WTC11 (cell line): ENCODE measurements around the gene MAST4.
"Not testable (repeated sequence)": the region's sequence is repeated elsewhere in the genome, so short reads cannot be mapped to it uniquely, and the experiment has no call there.

ENCODE experiments used
- ATF2 ChIP-seq: sonication (generic); formaldehyde crosslinking; IDR thresholded peaks from 2 replicates; pipeline ENCODE4 v1.8.1; 2022; ENCODE audit warnings: low read depth, missing genetic modification reagents, borderline replicate concordance
- ATF6 ChIP-seq: sonication (generic); formaldehyde crosslinking; IDR thresholded peaks from 2 replicates; pipeline ENCODE4 v1.8.1; 2023; ENCODE audit warnings: mild to moderate bottlenecking, missing genetic modification reagents
- CBFB ChIP-seq: sonication (generic); formaldehyde crosslinking; IDR thresholded peaks from 2 replicates; pipeline ENCODE4 v1.8.1; 2022; ENCODE audit warnings: mild to moderate bottlenecking, low read depth, missing genetic modification reagents
- CREM ChIP-seq: sonication (generic); formaldehyde crosslinking; IDR thresholded peaks from 2 replicates; pipeline ENCODE4 v1.8.1; 2022; ENCODE audit warnings: mild to moderate bottlenecking, missing genetic modification reagents, moderate library complexity
- CTCF ChIP-seq: fragments of 200-600 bp; IDR thresholded peaks from 2 replicates; pipeline ENCODE4 v1.8.0; 2022; ENCODE audit warnings: antibody characterized with exemption
- MXD4 ChIP-seq: fragments of 250-450 bp; sonication (Bioruptor Pico); IDR thresholded peaks from 2 replicates; pipeline ENCODE4 v1.8.0; 2021; ENCODE audit warnings: mild to moderate bottlenecking, moderate library complexity, borderline replicate concordance
- NFYB ChIP-seq: sonication (generic); formaldehyde crosslinking; conservative IDR thresholded peaks from 2 replicates; pipeline ENCODE4 v1.8.0; 2022; ENCODE audit warnings: low read depth, missing genetic modification reagents
- TCF7 ChIP-seq: sonication (generic); formaldehyde crosslinking; IDR thresholded peaks from 2 replicates; pipeline ENCODE4 v1.8.0; 2022; ENCODE audit warnings: mild to moderate bottlenecking, low read depth, missing genetic modification reagents, moderate library complexity
- USF2 ChIP-seq: sonication (generic); formaldehyde crosslinking; IDR thresholded peaks from 2 replicates; pipeline ENCODE4 v1.8.1; 2023; ENCODE audit warnings: mild to moderate bottlenecking, missing genetic modification reagents, moderate library complexity
- ZNF423 ChIP-seq: fragments of 250-450 bp; sonication (Bioruptor Pico); IDR thresholded peaks from 2 replicates; pipeline ENCODE4 v2.1.2; 2022; ENCODE audit warnings: mild to moderate bottlenecking, moderate library complexity
- ZNF425 ChIP-seq: fragments of 250-450 bp; sonication (Bioruptor Pico); conservative IDR thresholded peaks from 2 replicates; pipeline ENCODE4 v1.9.0; 2021; ENCODE audit warnings: mild to moderate bottlenecking
- TF ChIP-seq, protein P1 (sequence below): sonication (generic); formaldehyde crosslinking; IDR thresholded peaks from 2 replicates; pipeline ENCODE4 v1.8.1; 2023; ENCODE audit warnings: mild to moderate bottlenecking, missing genetic modification reagents, borderline replicate concordance
- TF ChIP-seq, protein P2 (sequence below): sonication (generic); formaldehyde crosslinking; IDR thresholded peaks from 2 replicates; pipeline ENCODE4 v1.8.1; 2022; ENCODE audit warnings: low read depth, mild to moderate bottlenecking, moderate library complexity, missing genetic modification reagents, borderline replicate concordance

- TF ChIP-seq NFYB (CRISPR knock-in tag); CBFB (CRISPR knock-in tag); CTCF; ZNF423; ATF6 (CRISPR knock-in tag); CREM (CRISPR knock-in tag); ZNF425 (CRISPR knock-in tag); ATF2 (CRISPR knock-in tag); USF2 (CRISPR knock-in tag); TCF7 (CRISPR knock-in tag); MXD4: not testable (repeated sequence)
- TF ChIP-seq, protein P1, sequence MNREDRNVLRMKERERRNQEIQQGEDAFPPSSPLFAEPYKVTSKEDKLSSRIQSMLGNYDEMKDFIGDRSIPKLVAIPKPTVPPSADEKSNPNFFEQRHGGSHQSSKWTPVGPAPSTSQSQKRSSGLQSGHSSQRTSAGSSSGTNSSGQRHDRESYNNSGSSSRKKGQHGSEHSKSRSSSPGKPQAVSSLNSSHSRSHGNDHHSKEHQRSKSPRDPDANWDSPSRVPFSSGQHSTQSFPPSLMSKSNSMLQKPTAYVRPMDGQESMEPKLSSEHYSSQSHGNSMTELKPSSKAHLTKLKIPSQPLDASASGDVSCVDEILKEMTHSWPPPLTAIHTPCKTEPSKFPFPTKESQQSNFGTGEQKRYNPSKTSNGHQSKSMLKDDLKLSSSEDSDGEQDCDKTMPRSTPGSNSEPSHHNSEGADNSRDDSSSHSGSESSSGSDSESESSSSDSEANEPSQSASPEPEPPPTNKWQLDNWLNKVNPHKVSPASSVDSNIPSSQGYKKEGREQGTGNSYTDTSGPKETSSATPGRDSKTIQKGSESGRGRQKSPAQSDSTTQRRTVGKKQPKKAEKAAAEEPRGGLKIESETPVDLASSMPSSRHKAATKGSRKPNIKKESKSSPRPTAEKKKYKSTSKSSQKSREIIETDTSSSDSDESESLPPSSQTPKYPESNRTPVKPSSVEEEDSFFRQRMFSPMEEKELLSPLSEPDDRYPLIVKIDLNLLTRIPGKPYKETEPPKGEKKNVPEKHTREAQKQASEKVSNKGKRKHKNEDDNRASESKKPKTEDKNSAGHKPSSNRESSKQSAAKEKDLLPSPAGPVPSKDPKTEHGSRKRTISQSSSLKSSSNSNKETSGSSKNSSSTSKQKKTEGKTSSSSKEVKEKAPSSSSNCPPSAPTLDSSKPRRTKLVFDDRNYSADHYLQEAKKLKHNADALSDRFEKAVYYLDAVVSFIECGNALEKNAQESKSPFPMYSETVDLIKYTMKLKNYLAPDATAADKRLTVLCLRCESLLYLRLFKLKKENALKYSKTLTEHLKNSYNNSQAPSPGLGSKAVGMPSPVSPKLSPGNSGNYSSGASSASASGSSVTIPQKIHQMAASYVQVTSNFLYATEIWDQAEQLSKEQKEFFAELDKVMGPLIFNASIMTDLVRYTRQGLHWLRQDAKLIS, result not testable (repeated sequence)
- TF ChIP-seq, protein P2, sequence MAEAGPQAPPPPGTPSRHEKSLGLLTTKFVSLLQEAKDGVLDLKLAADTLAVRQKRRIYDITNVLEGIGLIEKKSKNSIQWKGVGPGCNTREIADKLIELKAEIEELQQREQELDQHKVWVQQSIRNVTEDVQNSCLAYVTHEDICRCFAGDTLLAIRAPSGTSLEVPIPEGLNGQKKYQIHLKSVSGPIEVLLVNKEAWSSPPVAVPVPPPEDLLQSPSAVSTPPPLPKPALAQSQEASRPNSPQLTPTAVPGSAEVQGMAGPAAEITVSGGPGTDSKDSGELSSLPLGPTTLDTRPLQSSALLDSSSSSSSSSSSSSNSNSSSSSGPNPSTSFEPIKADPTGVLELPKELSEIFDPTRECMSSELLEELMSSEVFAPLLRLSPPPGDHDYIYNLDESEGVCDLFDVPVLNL (CRISPR knock-in tag), result not testable (repeated sequence)
Observed at GRCh38 chr5:66752668-66753067, 156.5 kb downstream of the MAST4 start.
